B cell (primary cell): ENCODE measurements around the gene B4GALT5. TPM values are rescaled to one million over a fixed set of nuclear protein-coding genes. Genes with fewer than 3 reads are reported as not detected.

Source experiments
- ATAC-seq: fragments of 200-7000 bp; cut with Tn5 transposase; one replicate; pipeline ENCODE4 v1.10.0; 2021; ENCODE audit warnings: low read depth, mild to moderate bottlenecking, moderate number of reproducible peaks, moderate library complexity
- CTCF ChIA-PET: fragments of 350-600 bp; sonication (Branson Sonifier 250); formaldehyde crosslinking; loops from one replicate; lab custom pipeline; 2021; ENCODE audit warnings: antibody characterized with exemption, inconsistent platforms; lab: Charles Lee
- POLR2A ChIA-PET: fragments of 350-600 bp; sonication (Branson Sonifier 250); formaldehyde crosslinking; loops from one replicate; lab custom pipeline; 2021; ENCODE audit warnings: antibody characterized with exemption; lab: Charles Lee
- DNase-seq: peaks from one replicate; pipeline ENCODE4 v3.0.0; 2013
- H2AFZ ChIP-seq: 2 replicates; pipeline ENCODE4 v1.6.1; 2012; ENCODE audit warnings: mild to moderate bottlenecking, low read depth, low read length; ENCODE audit not compliant: insufficient read depth, poor library complexity, severe bottlenecking
- H3K27ac ChIP-seq, 2 donors: 1 replicate in 1 of 2; 2 replicates in 1 of 2; pipeline ENCODE4 v1.5.1; 2012 to 2013; ENCODE audit warnings: low read length in 2 of 2, mild to moderate bottlenecking in 2 of 2, moderate library complexity in 1 of 2
- H3K27me3 ChIP-seq, 4 experiments: fragments of 200-600 bp in 1 of 4; sonication (generic) in 1 of 4; replicated peaks in 1 of 4; 1 replicate in 2 of 4; 2 replicates in 2 of 4; pipeline versions ENCODE4 v1.6.1 to v1.7.0; 2013 to 2016; ENCODE audit warnings: low read length in 3 of 4, mild to moderate bottlenecking in 2 of 4, mixed read lengths in 1 of 4, moderate library complexity in 1 of 4; ENCODE audit not compliant: insufficient read depth in 4 of 4, control insufficient read depth in 3 of 4; ENCODE audit errors: control extremely low read depth in 1 of 4
- H3K36me3 ChIP-seq, 2 experiments: replicated peaks in 1 of 2; 1 replicate in 1 of 2; 2 replicates in 1 of 2; pipeline versions ENCODE4 v1.6.1 to v1.7.1; 2013; ENCODE audit warnings: low read length in 1 of 2; ENCODE audit not compliant: insufficient read depth in 2 of 2, control insufficient read depth in 1 of 2; ENCODE audit errors: control extremely low read depth in 1 of 2, extremely low read depth in 1 of 2
- H3K4me1 ChIP-seq, 2 donors: fragments of 200-600 bp in 1 of 2; sonication (generic) in 1 of 2; 1 replicate in 1 of 2; 2 replicates in 1 of 2; pipeline versions ENCODE4 v1.5.1 to v1.6.1; 2013 to 2017; ENCODE audit warnings: low read length in 2 of 2; ENCODE audit not compliant: control insufficient read depth in 2 of 2, insufficient read depth in 2 of 2
- H3K4me2 ChIP-seq: replicated peaks from 2 replicates; pipeline ENCODE3; 2012; ENCODE audit warnings: mild to moderate bottlenecking, low read depth, low read length; ENCODE audit not compliant: poor library complexity, severe bottlenecking
- H3K4me3 ChIP-seq, 5 experiments: fragments of 200-600 bp in 1 of 5; sonication (generic) in 1 of 5; 1 replicate in 3 of 5; 2 replicates in 2 of 5; pipeline versions ENCODE4 v1.5.1 to v1.7.0; 2011 to 2016; ENCODE audit warnings: low read length in 4 of 5, mild to moderate bottlenecking in 4 of 5, low read depth in 2 of 5, control low read depth in 1 of 5, moderate library complexity in 1 of 5; ENCODE audit not compliant: insufficient read depth in 1 of 5; ENCODE audit errors: control extremely low read depth in 1 of 5, extremely low read depth in 1 of 5
- H3K79me2 ChIP-seq: fragments of 200-600 bp; sonication (generic); one replicate; pipeline ENCODE4 v1.6.0; 2016; ENCODE audit warnings: low read length; ENCODE audit not compliant: control insufficient read depth, insufficient read depth
- H3K9ac ChIP-seq: fragments of 200-600 bp; sonication (generic); 2 replicates; pipeline ENCODE4 v1.6.1; 2017; ENCODE audit warnings: mild to moderate bottlenecking, low read length, moderate library complexity
- H3K9me3 ChIP-seq, 3 donors: one replicate each; pipeline versions ENCODE4 v1.6.1 to v1.7.1; 2013; ENCODE audit warnings: low read length in 2 of 3; ENCODE audit not compliant: control insufficient read depth in 2 of 3, insufficient read depth in 1 of 3; ENCODE audit errors: control extremely low read depth in 1 of 3
- H4K20me1 ChIP-seq: 2 replicates; pipeline ENCODE4 v1.6.0; 2012; ENCODE audit warnings: mild to moderate bottlenecking, low read length; ENCODE audit not compliant: insufficient read depth, control insufficient read depth, poor library complexity, severe bottlenecking
- H3K27ac Mint-ChIP-seq: one replicate; pipeline ENCODE4 v1.8.0; 2021; ENCODE audit warnings: mixed read lengths
- H3K27me3 Mint-ChIP-seq: one replicate; pipeline ENCODE4 v1.8.0; 2021; ENCODE audit warnings: mixed read lengths
- H3K4me1 Mint-ChIP-seq: one replicate; pipeline ENCODE4 v1.8.0; 2021; ENCODE audit warnings: mixed read lengths
- H3K4me3 Mint-ChIP-seq: one replicate; pipeline ENCODE4 v1.8.0; 2021; ENCODE audit warnings: mixed read lengths
- H3K9me3 Mint-ChIP-seq: one replicate; pipeline ENCODE4 v1.8.0; 2022; ENCODE audit warnings: mixed read lengths; ENCODE audit not compliant: insufficient read depth
- EZH2 ChIP-seq: IDR thresholded peaks from 2 replicates; pipeline ENCODE4 v1.6.1; 2012; ENCODE audit warnings: borderline replicate concordance, low read depth, mild to moderate bottlenecking, moderate library complexity, low read length; ENCODE audit not compliant: insufficient read depth, poor library complexity, severe bottlenecking
- WGBS: methylation state at CpG from one replicate; pipeline ENCODE4 v1.1.5; 2013; ENCODE audit warnings: missing lambda C conversion rate; ENCODE audit not compliant: insufficient coverage; 5-methylcytosine and 5-hydroxymethylcytosine counted together
- intact Hi-C: fragments of 100-400 bp; cut with micrococcal nuclease; formaldehyde crosslinking; loops from one replicate; pipeline ENCODE4 v1.10.0; 2022
- polyA plus RNA-seq: library from polyadenylated mRNA; depleted of rRNA; stranded (reverse); fragments of >200 nt; gene quantifications from 2 replicates; pipeline ENCODE4 v1.2.3, GENCODE V29; 2012
- total RNA-seq, 2 donors: library from RNA; stranded (reverse); fragments of 120-200 nt in 1 of 2; gene quantifications; 1 replicate in 1 of 2; 2 replicates in 1 of 2; pipeline versions ENCODE4 v1.2.3 to v1.2.4, GENCODE V29; 2013 to 2022
- TF ChIP-seq, protein P1 (sequence below): fragments of 200-600 bp; IDR thresholded peaks from one replicate; pipeline ENCODE4 v1.8.0; 2022; ENCODE audit warnings: antibody characterized with exemption, mild to moderate bottlenecking

The B4GALT5 gene
- total and polyA plus RNA-seq, 2 donors (not counting 1 experiment from before 2014, with no cell fraction given), result 3.4 to 7.3 TPM

DNA sequence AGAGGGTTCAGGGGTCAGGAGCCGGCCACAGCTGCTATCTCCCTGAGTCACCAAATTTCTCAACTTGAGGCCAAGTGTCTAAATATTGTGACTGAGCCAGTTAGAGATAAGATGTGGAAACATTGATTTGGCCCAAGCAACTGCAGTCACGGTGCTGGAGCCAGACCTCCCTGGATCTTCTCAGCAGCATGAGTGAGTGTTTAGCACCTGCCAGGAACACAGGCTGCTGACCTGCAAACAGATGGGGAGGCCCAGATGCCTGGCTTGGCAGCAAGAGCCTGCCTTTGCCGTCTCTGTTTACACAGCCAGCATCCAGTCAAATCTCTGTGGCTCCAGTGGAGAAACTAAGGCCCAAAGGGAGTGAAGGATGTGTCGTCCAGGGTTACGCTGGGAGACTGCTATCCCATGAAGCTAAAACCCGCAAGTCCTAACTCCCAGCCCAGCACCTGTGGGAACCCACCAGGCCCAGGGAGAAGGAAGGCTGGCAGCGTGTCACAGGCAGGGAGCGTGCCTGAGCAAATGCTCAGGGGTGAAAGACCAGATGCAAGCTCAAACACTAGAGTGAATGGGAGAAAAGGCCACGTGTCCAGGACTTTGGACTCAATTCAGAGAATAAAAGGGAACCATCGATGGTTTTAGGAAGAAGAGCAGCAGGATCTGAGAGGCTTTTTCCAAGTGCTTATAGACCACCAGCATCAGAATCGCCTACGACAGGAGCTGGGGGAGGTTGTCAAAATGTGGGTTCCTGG is 129.8 kb downstream of the B4GALT5 start:
- no peaks in the 10 kb centered on the region for H3K79me2 ChIP-seq
- peaks cover 0 to 11% (median 6%) of the 10 kb centered on the region in 3 donors for H3K9me3 ChIP-seq
- H3K27me3 ChIP-seq, result peaks cover 0 to 20% (median 2%) of the 10 kb centered on the region in 4 experiments
- no peak overlapping the region for H2AFZ ChIP-seq
- Mint-ChIP-seq H3K9me3 (peaks cover 3% of the 10 kb centered on the region), H3K4me1 (no peaks in the 10 kb centered on the region), H3K27me3 (peaks cover 26% of the 10 kb centered on the region), H3K27ac (no peak overlapping the region), H3K4me3 (no peak overlapping the region)
- POLR2A ChIA-PET, result no interaction called here
- DNase-seq (no peak), ATAC-seq (no peak)
- H3K4me1 ChIP-seq, result no peaks in the 10 kb centered on the region
- intact Hi-C loops, result no loop called here
- WGBS, result 87% methylated on average over 7 of the region's 12 CpGs
- no peak overlapping the region for H3K9ac ChIP-seq
- H3K27ac ChIP-seq, result no peak overlapping the region
- no peak overlapping the region for H3K4me3 ChIP-seq
- H4K20me1 ChIP-seq, result no peaks in the 10 kb centered on the region
- H3K36me3 ChIP-seq, result no peaks in the 10 kb centered on the region
- CTCF ChIA-PET, result interaction anchor here (1.0 kb wide), 1 partner anchor 262 kb away, joined by 3 read pairs; no protein-coding TSS in a partner anchor
- H3K4me2 ChIP-seq, result no peak overlapping the region
- TF ChIP-seq, protein P1, sequence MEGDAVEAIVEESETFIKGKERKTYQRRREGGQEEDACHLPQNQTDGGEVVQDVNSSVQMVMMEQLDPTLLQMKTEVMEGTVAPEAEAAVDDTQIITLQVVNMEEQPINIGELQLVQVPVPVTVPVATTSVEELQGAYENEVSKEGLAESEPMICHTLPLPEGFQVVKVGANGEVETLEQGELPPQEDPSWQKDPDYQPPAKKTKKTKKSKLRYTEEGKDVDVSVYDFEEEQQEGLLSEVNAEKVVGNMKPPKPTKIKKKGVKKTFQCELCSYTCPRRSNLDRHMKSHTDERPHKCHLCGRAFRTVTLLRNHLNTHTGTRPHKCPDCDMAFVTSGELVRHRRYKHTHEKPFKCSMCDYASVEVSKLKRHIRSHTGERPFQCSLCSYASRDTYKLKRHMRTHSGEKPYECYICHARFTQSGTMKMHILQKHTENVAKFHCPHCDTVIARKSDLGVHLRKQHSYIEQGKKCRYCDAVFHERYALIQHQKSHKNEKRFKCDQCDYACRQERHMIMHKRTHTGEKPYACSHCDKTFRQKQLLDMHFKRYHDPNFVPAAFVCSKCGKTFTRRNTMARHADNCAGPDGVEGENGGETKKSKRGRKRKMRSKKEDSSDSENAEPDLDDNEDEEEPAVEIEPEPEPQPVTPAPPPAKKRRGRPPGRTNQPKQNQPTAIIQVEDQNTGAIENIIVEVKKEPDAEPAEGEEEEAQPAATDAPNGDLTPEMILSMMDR, result no peak
- TF ChIP-seq EZH2, result no peak

DNA sequence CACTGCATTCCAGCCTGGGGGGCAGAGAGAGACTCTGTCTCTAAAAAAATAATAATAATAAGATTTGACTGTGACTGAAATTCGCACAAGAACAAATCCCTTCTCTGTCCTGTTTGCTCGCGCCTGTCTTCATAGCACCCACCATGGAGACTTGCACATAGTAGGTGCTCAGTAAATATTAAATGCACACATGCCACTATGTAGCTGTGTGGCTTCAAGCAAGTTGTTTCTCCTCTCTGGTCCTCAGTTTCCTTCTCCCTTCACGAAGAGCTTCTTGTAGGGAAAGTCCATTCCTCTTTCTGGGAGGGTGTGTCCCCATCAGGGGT is 130.4 kb downstream of the B4GALT5 start:
- Histone ChIP-seq H3K4me3 (no peak overlapping the region), H3K36me3 (no peaks in the 10 kb centered on the region), H3K27me3 (peaks cover 0 to 19% (median 2%) of the 10 kb centered on the region in 4 experiments), H2AFZ (no peak overlapping the region), H4K20me1 (no peaks in the 10 kb centered on the region), H3K27ac (no peak overlapping the region), H3K4me2 (no peak overlapping the region), H3K79me2 (no peaks in the 10 kb centered on the region), H3K9ac (no peak overlapping the region), H3K4me1 (no peaks in the 10 kb centered on the region), H3K9me3 (peaks cover 0 to 11% (median 6%) of the 10 kb centered on the region in 3 donors)
- POLR2A ChIA-PET, result no interaction called here
- Mint-ChIP-seq H3K27me3 (peaks cover 26% of the 10 kb centered on the region), H3K4me1 (no peaks in the 10 kb centered on the region), H3K27ac (no peak overlapping the region), H3K9me3 (peaks cover 3% of the 10 kb centered on the region), H3K4me3 (no peak overlapping the region)
- ATAC-seq, result no peak
- CTCF ChIA-PET, result interaction anchor here (1.0 to 1.2 kb wide), 2 partner anchors 93 to 263 kb away, joined by 3 read pairs; no protein-coding TSS in a partner anchor
- TF ChIP-seq, protein P1, result no peak
- no peak for TF ChIP-seq EZH2
- intact Hi-C loops, result no loop called here
- no CpG with 5 or more reads among the region's 4 CpGs for WGBS
- no peak for DNase-seq
